WERI-Rb-1 (cell line): ENCODE data around the gene SERPINA12.
"Not testable (repeated sequence)": the region's sequence is repeated elsewhere in the genome, so short reads cannot be mapped to it uniquely, and the experiment has no call there.

Experiments used
- DNase-seq: peaks from one replicate; pipeline ENCODE4 v3.0.0-alpha.2; 2020
- H3K27ac ChIP-seq: fragments of 250-450 bp; sonication (Bioruptor Pico); 2 replicates; pipeline ENCODE4 v1.5.1; 2020; ENCODE audit warnings: mild to moderate bottlenecking, moderate library complexity
- H3K27me3 ChIP-seq: fragments of 250-450 bp; sonication (Bioruptor Pico); 2 replicates; pipeline ENCODE4 v1.5.1; 2021; ENCODE audit warnings: mild to moderate bottlenecking, low read depth, moderate library complexity; ENCODE audit not compliant: insufficient read depth, severe bottlenecking
- H3K36me3 ChIP-seq: fragments of 250-450 bp; sonication (Bioruptor Pico); 2 replicates; pipeline ENCODE4 v1.5.1; 2020; ENCODE audit warnings: mild to moderate bottlenecking, moderate library complexity
- H3K4me3 ChIP-seq: 2 replicates; pipeline ENCODE4 v1.5.1; 2011; ENCODE audit warnings: low read depth, mild to moderate bottlenecking, control low read depth, low read length
- H3K9me3 ChIP-seq: fragments of 250-450 bp; sonication (Bioruptor Pico); 2 replicates; pipeline ENCODE4 v1.5.1; 2021; ENCODE audit warnings: mild to moderate bottlenecking, moderate library complexity; ENCODE audit not compliant: severe bottlenecking
- CTCF ChIP-seq: IDR thresholded peaks from 2 replicates; pipeline ENCODE4 v1.5.1; 2011; ENCODE audit warnings: low read depth, mild to moderate bottlenecking, control low read depth, inconsistent platforms, low read length

SERPINA12 gene

GRCh38 chr14:94514351-94514750 is 5.1 kb upstream of the SERPINA12 start:
- Histone ChIP-seq H3K36me3 (no peaks in the 10 kb centered on the region), H3K27ac (no peak overlapping the region), H3K27me3 (peaks cover 84% of the 10 kb centered on the region), H3K9me3 (no peaks in the 10 kb centered on the region), H3K4me3 (no peak overlapping the region)
- no peak for TF ChIP-seq CTCF
- no peak for DNase-seq

- H3K36me3 ChIP-seq, DNase-seq, H3K27ac ChIP-seq, H3K4me3 ChIP-seq, H3K9me3 ChIP-seq: not testable (repeated sequence)
- H3K27me3 ChIP-seq: peaks cover 86% of the 10 kb centered on the region
These were observed 1.2 kb upstream of the SERPINA12 start for GRCh38 chr14:94510481-94510880.

GRCh38 chr14:94505641-94506040 is 3.6 kb downstream of the SERPINA12 start:
- Histone ChIP-seq H3K27me3 (peaks cover 83% of the 10 kb centered on the region), H3K27ac (no peak overlapping the region), H3K4me3 (no peak overlapping the region), H3K36me3 (no peaks in the 10 kb centered on the region), H3K9me3 (no peaks in the 10 kb centered on the region)
- no peak for TF ChIP-seq CTCF
- DNase-seq: no peak

- no peak for TF ChIP-seq CTCF
- no peaks in the 10 kb centered on the region for H3K36me3 ChIP-seq
- no peaks in the 10 kb centered on the region for H3K9me3 ChIP-seq
- no peak overlapping the region for H3K27ac ChIP-seq
- DNase-seq: no peak
- peaks cover 83% of the 10 kb centered on the region for H3K27me3 ChIP-seq
- H3K4me3 ChIP-seq: no peak overlapping the region
These were observed 4.1 kb downstream of the SERPINA12 start for GRCh38 chr14:94505206-94505605.

- no peaks in the 10 kb centered on the region for H3K9me3 ChIP-seq
- peaks cover 82% of the 10 kb centered on the region for H3K27me3 ChIP-seq
- H3K4me3 ChIP-seq: no peak overlapping the region
- no peak overlapping the region for H3K27ac ChIP-seq
- DNase-seq: no peak
- TF ChIP-seq CTCF: no peak
- H3K36me3 ChIP-seq: no peaks in the 10 kb centered on the region
These were observed 7.4 kb downstream of the SERPINA12 start for GRCh38 chr14:94501588-94502516.

- no peak overlapping the region for H3K4me3 ChIP-seq
- TF ChIP-seq CTCF: no peak
- H3K9me3 ChIP-seq: no peaks in the 10 kb centered on the region
- H3K27me3 ChIP-seq: peaks cover 81% of the 10 kb centered on the region
- no peak for DNase-seq
- no peaks in the 10 kb centered on the region for H3K36me3 ChIP-seq
- H3K27ac ChIP-seq: no peak overlapping the region
These were observed 9.0 kb downstream of the SERPINA12 start for GRCh38 chr14:94500264-94500663.
